Breast epithelium (tissue), 3 donors: Measurements from ENCODE around the gene PDE1C.

Source experiments
- CTCF ChIP-seq, 3 donors: fragments of 450-650 bp; IDR thresholded peaks; one replicate each; pipeline ENCODE4 v1.5.1; 2016 to 2017; ENCODE audit warnings: antibody characterized with exemption in 3 of 3, mild to moderate bottlenecking in 3 of 3, moderate library complexity in 3 of 3
- POLR2A ChIP-seq: fragments of 450-650 bp; IDR thresholded peaks from one replicate; pipeline ENCODE4 v1.6.1; 2016; ENCODE audit warnings: antibody characterized with exemption, mild to moderate bottlenecking, moderate library complexity

GRCh38 chr7:32001948-32002347 is 68.3 kb downstream of the PDE1C start:
- no peak for TF ChIP-seq CTCF (IDR thresholded peaks at IDR 0.05)
- no peak for TF ChIP-seq POLR2A
